HG02623 (cell line): ENCODE measurements around the gene MDH1B.

Experiments used
- ATAC-seq: cut with Tn5 transposase; IDR thresholded peaks from one replicate; pipeline ENCODE4 v1.9.1; 2021; ENCODE audit warnings: moderate library complexity; ENCODE audit not compliant: unreplicated experiment

Gene MDH1B

GRCh38 chr2:206698811-206699210 lies 66.3 kb downstream of the MDH1B start:
- ATAC-seq: no peak

DNA sequence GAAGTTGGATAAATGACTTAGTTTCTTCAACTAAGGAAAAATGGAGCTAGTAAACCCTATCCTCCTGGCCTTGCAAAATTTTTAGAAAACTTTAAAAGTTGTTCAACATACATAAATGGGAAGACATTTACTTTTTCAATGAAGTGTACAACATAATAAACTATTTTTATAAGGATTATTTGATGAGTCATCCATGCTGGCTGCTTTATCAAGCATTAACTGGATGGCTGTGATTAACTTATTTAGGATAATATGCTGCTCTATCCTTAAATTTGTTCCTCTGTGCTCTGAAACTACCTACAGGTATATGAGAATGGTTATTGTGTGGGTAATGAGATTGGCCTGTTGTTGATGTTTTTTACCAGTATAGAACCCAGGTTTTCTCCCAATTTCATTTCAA lies 68.2 kb downstream of the MDH1B start:
- no peak for ATAC-seq

DNA sequence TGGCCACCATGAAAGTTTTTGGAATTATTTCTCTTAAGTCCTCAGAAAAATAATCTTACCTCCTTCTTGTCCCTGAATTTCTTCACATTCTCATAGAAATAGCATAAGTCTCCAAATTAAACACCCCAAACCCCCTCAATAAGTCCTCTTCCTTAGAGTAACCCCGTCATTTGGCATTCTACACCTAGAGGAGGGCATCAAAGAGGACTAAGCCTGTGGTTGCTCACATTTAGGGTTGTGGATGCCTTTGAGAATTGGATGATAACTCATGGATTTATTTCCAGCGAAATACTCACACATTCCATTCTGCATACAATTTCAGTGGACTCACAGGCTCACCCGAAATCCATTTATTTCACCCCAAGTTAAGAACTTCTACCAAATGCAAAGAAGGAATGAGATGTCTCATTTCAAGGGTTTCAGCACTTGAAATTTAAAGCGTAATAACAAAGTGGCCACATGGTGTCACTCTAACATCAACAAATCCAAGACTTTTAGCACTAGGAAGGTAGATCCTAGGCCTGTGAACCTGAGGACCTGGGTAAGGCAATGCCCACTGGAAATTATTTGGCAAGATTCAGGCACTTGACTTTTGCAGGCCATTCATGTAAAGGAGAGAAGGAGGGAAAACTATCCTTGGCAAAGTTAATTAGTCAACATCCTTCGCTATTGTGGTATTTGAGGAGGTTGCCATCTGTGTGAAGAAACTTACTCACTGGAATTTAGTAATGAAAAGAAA lies 71.6 kb downstream of the MDH1B start:
- ATAC-seq: no peak

GRCh38 chr2:206692971-206693370 lies 72.2 kb downstream of the MDH1B start:
- ATAC-seq: no peak

GRCh38 chr2:206688990-206689389 lies 76.1 kb downstream of the MDH1B start:
- no peak for ATAC-seq

- ATAC-seq: no peak
Observed at GRCh38 chr2:206688453-206688852, 76.7 kb downstream of the MDH1B start.
